WI38 (cell line): ENCODE data around the gene CCDC89.

Experiments
- H3K4me3 ChIP-seq: 2 replicates; pipeline ENCODE4 v1.5.1; 2011; ENCODE audit warnings: low read depth, mild to moderate bottlenecking, control low read depth, low read length
- CTCF ChIP-seq: IDR thresholded peaks from 2 replicates; pipeline ENCODE4 v1.5.1; 2012; ENCODE audit warnings: low read depth, mild to moderate bottlenecking, control low read depth, low read length

Gene CCDC89

GRCh38 chr11:85685820-85686459 is at the start of gene CCDC89:
Gene CCDC89 (minus strand): TSS chr11:85686195. CDS start chr11:85686130, 65 bp downstream.
- TF ChIP-seq CTCF = no peak
- H3K4me3 ChIP-seq = peak within 1 kb of the TSS; percentile 70

GRCh38 chr11:85732965-85733364 is 47.0 kb upstream of the CCDC89 start:
- no peak for TF ChIP-seq CTCF
- no peak overlapping the region for H3K4me3 ChIP-seq

GRCh38 chr11:85726381-85726780 is 40.4 kb upstream of the CCDC89 start:
- no peak overlapping the region for H3K4me3 ChIP-seq
- TF ChIP-seq CTCF = no peak

- TF ChIP-seq CTCF = no peak
- no peak overlapping the region for H3K4me3 ChIP-seq
Observed at GRCh38 chr11:85725510-85726258, 39.7 kb upstream of the CCDC89 start.

- TF ChIP-seq CTCF = no peak
- H3K4me3 ChIP-seq = no peak overlapping the region
Observed at GRCh38 chr11:85724748-85725465, 38.9 kb upstream of the CCDC89 start.

GRCh38 chr11:85723088-85723487 is 37.1 kb upstream of the CCDC89 start:
- TF ChIP-seq CTCF = no peak
- no peak overlapping the region for H3K4me3 ChIP-seq

- H3K4me3 ChIP-seq = no peak overlapping the region
- TF ChIP-seq CTCF = no peak
Observed at GRCh38 chr11:85721191-85721590, 35.2 kb upstream of the CCDC89 start.
